GM21515 (cell line): ENCODE measurements around the gene ZGPAT.
"Not testable (repeated sequence)": the region's sequence is repeated elsewhere in the genome, so short reads cannot be mapped to it uniquely, and the experiment has no call there.

Experiments used
- ATAC-seq: cut with Tn5 transposase; IDR thresholded peaks from one replicate; pipeline ENCODE4 v1.9.1; 2021; ENCODE audit not compliant: unreplicated experiment

The ZGPAT gene, protein sequence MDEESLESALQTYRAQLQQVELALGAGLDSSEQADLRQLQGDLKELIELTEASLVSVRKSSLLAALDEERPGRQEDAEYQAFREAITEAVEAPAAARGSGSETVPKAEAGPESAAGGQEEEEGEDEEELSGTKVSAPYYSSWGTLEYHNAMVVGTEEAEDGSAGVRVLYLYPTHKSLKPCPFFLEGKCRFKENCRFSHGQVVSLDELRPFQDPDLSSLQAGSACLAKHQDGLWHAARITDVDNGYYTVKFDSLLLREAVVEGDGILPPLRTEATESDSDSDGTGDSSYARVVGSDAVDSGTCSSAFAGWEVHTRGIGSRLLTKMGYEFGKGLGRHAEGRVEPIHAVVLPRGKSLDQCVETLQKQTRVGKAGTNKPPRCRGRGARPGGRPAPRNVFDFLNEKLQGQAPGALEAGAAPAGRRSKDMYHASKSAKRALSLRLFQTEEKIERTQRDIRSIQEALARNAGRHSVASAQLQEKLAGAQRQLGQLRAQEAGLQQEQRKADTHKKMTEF

GRCh38 chr20:63707558-63708300, at the start of gene ZGPAT, which contains the start of gene ARFRP1:
Gene ZGPAT, plus strand, starts transcription at chr20:63708039. Its CDS starts 542 bp downstream, at chr20:63708581.
Gene ARFRP1, minus strand, starts transcription at chr20:63707976. Its CDS starts 885 bp downstream, at chr20:63707091.
- peak; percentile 57 for ATAC-seq

DNA sequence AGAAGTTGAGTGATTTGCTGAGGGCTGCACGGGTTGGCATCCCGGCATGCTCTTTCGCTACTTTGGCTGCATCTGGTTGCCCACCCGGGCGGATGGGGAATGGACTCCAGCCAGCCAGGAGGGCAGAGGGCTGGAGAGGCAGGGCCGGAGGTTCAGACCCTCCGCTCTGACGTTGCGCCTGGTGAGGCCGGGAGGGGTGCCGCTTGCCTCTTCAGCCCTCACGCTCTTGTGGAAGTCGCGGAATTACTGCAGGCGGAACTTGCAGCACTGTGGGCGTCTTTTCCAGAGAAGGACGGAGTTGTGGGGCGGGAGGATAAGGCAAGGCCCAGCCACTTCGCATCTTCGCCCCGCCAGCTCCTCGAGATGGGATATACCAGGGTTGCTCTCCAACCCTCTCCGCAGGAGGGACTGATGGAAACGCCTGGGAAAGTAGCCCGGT, 49.1 kb upstream of the ZGPAT start:
- ATAC-seq = no peak

DNA sequence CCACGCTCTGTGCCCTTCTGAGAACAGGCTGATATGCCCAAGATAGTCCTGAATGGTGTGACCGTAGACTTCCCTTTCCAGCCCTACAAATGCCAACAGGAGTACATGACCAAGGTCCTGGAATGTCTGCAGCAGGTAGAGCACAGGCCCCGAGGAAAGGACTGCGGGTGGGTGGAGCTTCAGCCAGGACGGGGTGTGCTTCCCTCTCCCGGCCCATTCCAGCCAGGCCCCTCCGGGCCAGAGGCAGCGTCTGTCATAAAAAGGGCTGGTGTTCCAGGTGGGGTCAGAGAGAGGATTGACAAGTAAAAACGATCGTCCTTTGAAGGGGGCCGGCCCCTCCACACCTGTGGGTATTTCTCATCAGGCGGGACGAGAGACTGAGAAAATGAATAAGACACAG, 48.5 kb upstream of the ZGPAT start:
- ATAC-seq = no peak

- not testable (repeated sequence) for ATAC-seq
Observed at GRCh38 chr20:63660174-63660573, 47.7 kb upstream of the ZGPAT start.

DNA sequence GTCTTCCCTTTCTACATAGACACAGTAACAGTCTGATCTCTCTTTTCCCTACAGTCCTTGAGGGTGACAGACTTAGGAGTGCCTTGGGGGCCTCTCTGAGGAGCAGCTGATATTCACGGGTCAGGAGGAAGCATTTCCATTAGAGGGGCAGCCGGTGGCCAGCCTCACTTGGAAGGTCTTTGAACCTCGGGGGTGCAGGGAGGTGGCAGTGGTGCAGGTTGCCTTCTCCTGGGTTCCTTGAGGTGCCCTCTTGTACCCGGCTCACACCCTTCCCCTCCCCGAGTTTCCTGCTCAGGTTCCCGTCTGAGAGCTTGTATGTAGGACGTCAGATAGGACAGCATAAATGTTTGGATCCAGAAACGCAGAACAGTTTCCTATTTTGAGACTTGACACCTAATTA, 47.2 kb upstream of the ZGPAT start:
- ATAC-seq = no peak

- no peak for ATAC-seq
Observed at GRCh38 chr20:63661108-63661507, 46.7 kb upstream of the ZGPAT start.

DNA sequence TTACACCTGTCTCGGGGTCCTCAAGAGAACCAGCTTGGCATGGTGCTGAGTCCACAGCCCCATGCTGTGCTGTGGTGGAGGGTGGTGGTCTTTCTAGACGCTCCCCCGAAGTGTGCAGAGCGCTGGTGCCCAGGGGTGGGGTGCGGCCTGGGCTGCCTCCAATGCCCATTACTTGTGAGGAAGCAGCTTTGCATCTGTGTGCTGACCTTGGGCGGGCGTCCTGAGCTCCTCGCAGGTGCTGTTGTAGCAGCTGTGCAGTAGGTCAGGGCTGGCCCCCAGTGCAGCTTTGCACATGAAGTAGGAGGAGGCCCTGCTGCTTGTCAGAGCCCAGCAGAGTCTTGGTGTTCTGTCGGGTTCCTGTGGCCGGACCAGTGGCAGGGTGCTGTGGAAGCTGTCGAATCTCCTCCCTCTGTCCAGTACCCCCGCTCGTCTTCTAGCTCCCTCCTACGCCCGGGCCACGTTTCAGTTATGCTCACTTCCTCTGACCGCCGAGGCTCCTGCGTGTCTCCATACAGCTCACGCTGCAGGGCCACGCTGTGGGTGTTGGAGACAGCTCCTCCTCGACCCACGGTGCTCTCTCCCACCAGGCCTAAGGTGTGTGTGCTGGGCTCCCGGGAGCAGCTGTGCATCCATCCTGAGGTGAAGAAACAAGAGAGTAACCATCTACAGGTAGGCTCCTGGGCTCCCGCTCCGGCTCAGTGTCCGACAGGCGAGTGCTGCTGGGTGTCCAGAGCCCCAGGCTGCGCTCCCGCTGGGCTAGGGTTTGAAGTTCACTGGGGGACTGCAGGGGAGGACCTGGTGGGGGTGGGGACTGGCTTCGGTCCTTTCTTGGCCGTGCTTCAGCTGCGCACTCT, 45.7 kb upstream of the ZGPAT start:
- no peak for ATAC-seq

DNA sequence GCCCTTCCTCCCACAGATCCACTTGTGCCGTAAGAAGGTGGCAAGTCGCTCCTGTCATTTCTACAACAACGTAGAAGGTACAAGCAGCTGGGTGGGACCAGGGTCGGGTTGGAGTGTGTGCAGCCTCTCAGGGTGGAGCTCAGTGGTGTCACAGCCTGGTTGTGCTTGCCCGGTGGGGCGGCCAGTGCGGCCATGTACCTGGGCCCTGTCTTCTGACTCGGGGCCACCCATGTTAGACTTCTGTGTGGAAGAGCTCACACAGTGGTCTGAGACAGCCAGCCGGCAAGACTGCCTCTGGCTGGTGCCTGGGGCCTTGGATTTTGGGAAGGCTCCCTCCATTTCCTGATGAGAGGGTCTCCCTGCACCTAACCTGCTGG, 45.0 kb upstream of the ZGPAT start:
- no peak for ATAC-seq

DNA sequence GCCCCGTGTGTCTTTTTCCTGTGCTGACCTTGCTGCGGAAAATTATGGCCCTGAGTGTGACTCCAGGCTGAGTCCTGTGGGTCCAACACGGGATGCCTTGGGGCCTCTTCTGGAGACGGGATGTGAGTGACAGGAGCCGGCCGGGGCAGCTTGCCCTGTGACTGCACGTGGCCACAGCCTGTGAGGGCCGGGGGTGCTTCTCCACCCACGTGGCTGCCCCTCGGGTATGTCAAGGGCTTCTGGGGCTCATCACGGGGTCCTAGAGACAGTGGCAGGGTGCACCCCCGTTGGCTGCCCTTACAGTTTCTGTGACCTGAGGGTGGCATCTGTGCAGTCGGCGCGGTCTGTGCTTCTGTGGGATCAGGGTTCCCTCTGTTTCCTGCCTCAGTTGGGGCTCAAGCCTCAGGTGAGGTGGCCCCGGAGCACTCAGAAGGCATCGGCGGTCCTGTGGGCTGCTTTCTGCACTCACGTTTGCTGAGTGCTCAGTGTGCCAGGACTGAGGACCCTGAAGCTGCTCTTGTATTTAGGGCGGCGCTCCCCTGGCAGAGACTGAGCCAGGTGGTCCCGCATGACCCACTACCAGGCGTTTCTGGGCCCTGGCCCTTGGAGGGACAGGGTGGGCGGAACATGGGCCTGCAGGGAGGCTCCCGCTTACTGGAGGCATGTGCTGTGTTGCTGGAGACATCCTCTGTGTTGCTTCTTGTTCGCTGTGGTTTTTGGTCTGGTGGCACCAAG, 44.3 kb upstream of the ZGPAT start:
- no peak for ATAC-seq

GRCh38 chr20:63664143-63664851, 43.5 kb upstream of the ZGPAT start:
- ATAC-seq = no peak

- no peak for ATAC-seq
Observed at GRCh38 chr20:63664861-63665594, 42.8 kb upstream of the ZGPAT start.

DNA sequence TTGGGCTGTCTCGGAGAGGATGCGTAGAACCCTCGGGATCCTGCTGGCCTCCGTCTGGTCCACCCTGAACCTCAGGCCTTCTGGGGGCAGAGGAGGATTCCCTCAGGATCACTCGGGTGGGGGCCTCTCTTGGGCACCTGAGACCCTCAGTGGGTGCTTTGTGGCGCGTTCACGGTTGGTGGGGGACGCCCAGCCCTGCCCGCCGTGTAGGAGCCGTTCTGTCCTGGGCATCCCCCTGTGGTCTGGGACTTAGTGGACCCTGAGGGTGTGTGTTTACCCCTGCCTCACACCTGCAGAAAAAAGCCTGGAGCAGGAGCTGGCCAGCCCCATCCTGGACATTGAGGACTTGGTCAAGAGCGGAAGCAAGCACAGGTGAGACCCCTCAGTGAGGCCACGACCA, 42.1 kb upstream of the ZGPAT start:
- ATAC-seq = no peak

DNA sequence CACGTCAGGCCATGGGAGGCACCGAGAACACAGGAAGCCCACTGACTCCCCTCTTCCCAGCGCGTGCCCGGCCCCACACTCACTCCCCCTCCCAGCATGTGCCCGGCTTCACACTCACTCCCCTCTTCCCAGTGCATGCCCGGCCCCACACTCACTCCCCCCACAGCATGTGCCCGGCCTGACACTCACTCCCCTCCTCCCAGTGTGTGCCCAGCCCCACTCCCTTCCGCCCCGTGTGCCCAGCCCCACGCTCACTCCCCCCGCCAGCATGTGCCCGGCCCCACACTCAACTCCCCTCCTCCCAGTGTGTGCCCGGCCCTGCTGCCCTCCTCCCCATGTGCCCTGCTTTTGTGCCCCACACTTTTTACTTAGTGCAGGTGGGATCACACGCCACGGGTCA, 40.0 kb upstream of the ZGPAT start:
- ATAC-seq = no peak

GRCh38 chr20:63668351-63668750, 39.5 kb upstream of the ZGPAT start:
- ATAC-seq = no peak

DNA sequence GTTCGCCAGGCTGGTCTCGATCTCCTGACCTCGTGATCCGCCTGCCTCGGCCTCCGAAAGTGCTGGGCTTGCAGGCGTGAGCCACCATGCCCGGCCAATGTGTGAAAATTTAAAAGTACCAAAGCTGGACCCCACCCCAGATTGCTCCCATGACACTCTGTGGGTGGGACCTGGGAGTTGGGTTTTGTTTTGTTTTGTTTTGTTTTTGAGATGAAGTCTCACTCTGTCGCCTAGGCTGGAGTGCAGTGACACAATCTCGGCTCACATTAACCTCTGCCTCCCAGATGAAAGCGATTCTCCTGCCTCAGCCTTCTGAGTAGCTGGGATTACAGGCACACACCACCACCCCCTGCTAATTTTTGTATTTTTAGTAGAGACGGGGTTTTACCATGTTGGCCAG, 36.1 kb upstream of the ZGPAT start:
- not testable (repeated sequence) for ATAC-seq

DNA sequence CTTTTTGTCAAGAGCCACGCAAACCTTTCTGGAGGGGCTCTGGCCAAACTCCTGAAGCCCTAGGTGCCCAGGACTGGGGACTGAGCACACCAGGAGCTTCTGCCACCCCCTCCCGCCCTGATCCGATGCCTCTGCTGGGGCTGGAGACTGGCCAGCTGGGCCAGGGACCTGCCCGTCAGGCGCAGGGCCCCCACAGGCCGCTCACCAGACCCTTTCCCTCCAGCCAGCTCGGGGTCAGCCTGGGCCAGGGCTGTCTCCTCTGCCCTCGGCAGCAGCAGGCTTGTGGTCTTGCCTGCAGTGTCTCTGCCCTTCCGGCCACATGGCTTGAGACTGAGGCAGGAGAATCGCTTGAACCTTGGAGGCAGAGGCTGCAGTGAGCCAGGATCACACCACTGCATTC, 35.2 kb upstream of the ZGPAT start:
- no peak for ATAC-seq

- ATAC-seq = no peak
Observed at GRCh38 chr20:63673951-63674350, 33.9 kb upstream of the ZGPAT start.

DNA sequence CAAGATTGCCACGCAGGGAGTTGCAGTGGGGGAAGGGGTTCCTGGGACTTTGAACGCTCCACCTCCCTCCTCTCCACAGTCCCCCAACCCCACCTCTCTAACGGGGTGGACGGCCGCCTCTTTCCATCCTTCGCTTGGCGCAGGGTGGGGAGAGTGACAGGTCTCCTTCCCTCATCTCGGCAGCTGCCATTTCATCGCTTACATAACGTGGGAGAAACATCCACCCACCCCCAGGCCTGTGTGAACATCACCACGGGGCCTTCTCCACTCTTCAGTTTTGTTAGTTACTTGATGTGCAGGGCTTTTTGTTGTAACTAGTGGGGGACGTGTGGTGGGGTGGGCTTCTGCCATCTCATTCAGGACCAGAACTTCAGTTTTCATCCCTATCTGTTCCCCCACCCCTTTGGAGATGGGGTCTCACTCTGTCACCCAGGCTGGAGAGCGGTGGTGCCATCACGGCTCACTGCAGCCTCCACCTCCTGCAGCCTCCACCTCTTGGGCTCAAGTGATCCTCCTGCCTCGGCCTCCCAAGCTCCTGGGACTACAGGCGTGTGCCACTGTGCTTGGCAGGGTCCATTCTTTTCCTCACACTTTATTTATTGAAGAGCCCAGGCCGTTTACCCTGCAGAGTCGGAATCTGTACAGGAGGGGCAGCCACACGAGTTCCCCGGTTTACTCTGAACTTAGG, 32.0 kb upstream of the ZGPAT start:
- no peak for ATAC-seq

DNA sequence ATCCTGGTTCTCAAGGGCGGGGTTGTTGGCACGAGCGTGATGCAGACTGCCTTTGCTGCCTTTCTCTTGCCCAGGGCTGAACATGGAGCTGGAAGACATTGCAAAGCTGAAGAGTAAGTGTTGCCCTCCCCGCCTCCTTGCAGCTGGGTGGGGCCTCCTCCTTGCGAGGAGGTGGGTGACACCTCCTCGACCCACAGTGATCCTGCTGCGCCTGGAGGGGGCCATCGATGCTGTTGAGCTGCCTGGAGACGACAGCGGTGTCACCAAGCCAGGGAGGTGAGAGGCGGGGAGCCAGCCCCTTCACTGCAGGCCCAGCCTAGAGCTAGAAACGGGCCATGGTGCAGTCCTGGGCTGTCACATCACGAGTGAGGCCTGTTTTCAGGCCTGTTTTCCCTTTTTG, 29.8 kb upstream of the ZGPAT start:
- no peak for ATAC-seq
